Smooth muscle cell (in vitro differentiated cells): ENCODE data around the gene LYZL4. TPM values are rescaled to one million over a fixed set of nuclear protein-coding genes. Genes with fewer than 3 reads are reported as not detected.

Experiments
- DNase-seq: peaks from one replicate; lab custom pipeline; 2025; ENCODE audit not compliant: unreplicated experiment; lab: John Stamatoyannopoulos, UW
- H2AFZ ChIP-seq: fragments of 200-600 bp; sonication (generic); 2 replicates; pipeline ENCODE4 v1.6.0; 2016; ENCODE audit warnings: antibody characterized with exemption, low read depth, mild to moderate bottlenecking
- H3F3A ChIP-seq: fragments of 200-600 bp; sonication (generic); 2 replicates; pipeline ENCODE4 v1.6.0; 2017; ENCODE audit warnings: antibody characterized with exemption, low read depth
- H3K27ac ChIP-seq: fragments of 200-600 bp; sonication (generic); 2 replicates; pipeline ENCODE4 v1.5.1; 2016; ENCODE audit warnings: low read depth, mild to moderate bottlenecking
- H3K27me3 ChIP-seq: fragments of 200-600 bp; sonication (generic); 2 replicates; pipeline ENCODE4 v1.6.1; 2016; ENCODE audit warnings: low read depth, mild to moderate bottlenecking
- H3K36me3 ChIP-seq: fragments of 200-600 bp; sonication (generic); 2 replicates; pipeline ENCODE4 v1.5.1; 2016; ENCODE audit warnings: low read depth
- H3K4me1 ChIP-seq: fragments of 200-600 bp; sonication (generic); 2 replicates; pipeline ENCODE4 v1.5.1; 2016; ENCODE audit warnings: low read depth
- H3K4me2 ChIP-seq: fragments of 200-600 bp; sonication (generic); 2 replicates; pipeline ENCODE4 v1.6.0; 2016; ENCODE audit warnings: mild to moderate bottlenecking
- H3K4me3 ChIP-seq: fragments of 200-600 bp; sonication (generic); 2 replicates; pipeline ENCODE4 v1.5.1; 2016; ENCODE audit warnings: mild to moderate bottlenecking
- H3K79me2 ChIP-seq: fragments of 200-600 bp; sonication (generic); 2 replicates; pipeline ENCODE4 v1.6.0; 2016; ENCODE audit warnings: low read depth, mild to moderate bottlenecking
- H3K9ac ChIP-seq: fragments of 200-600 bp; sonication (generic); 2 replicates; pipeline ENCODE4 v1.6.0; 2016; ENCODE audit warnings: low read depth
- H3K9me3 ChIP-seq: fragments of 200-600 bp; sonication (generic); replicated peaks from 2 replicates; pipeline ENCODE4 v1.5.1; 2016; ENCODE audit warnings: low read depth
- H4K20me1 ChIP-seq: fragments of 200-600 bp; sonication (generic); 2 replicates; pipeline ENCODE4 v1.6.0; 2016; ENCODE audit warnings: low read depth
- CTCF ChIP-seq: fragments of 200-600 bp; sonication (generic); IDR thresholded peaks from 2 replicates; pipeline ENCODE4 v1.5.1; 2017; ENCODE audit warnings: borderline replicate concordance, mild to moderate bottlenecking, antibody characterized with exemption; ENCODE audit not compliant: insufficient read depth, poor library complexity, severe bottlenecking
- WGBS: methylation state at CpG from one replicate; pipeline ENCODE4 v1.1.7; 2016; ENCODE audit warnings: low lambda C conversion rate; 5-methylcytosine and 5-hydroxymethylcytosine counted together
- polyA plus RNA-seq: library from polyadenylated mRNA; unstranded; fragments of >200 nt; fragmentation: Nextera tagmentation; extraction: Ambion mirVana; gene quantifications from 2 replicates; pipeline ENCODE4 v1.2.1, GENCODE V29; 2016
- total RNA-seq: library from RNA; depleted of rRNA; stranded (reverse); fragments of >200 nt; gene quantifications from 2 replicates; pipeline ENCODE4 v1.2.3, GENCODE V29; 2014

Gene LYZL4
- total and polyA plus RNA-seq, 2 experiments from 2014 or later = not detected

- H3K9ac ChIP-seq = no peak overlapping the region
- H3K36me3 ChIP-seq = no peaks in the 10 kb centered on the region
- DNase-seq = no peak
- no peaks in the 10 kb centered on the region for H3F3A ChIP-seq
- no peaks in the 10 kb centered on the region for H3K79me2 ChIP-seq
- no peaks in the 10 kb centered on the region for H4K20me1 ChIP-seq
- no peaks in the 10 kb centered on the region for H3K9me3 ChIP-seq
- no peak overlapping the region for H3K27ac ChIP-seq
- H3K4me3 ChIP-seq = no peak overlapping the region
- peaks cover 17% of the 10 kb centered on the region for H3K27me3 ChIP-seq
- no peak overlapping the region for H3K4me2 ChIP-seq
- H3K4me1 ChIP-seq = no peaks in the 10 kb centered on the region
- no peak overlapping the region for H2AFZ ChIP-seq
- TF ChIP-seq CTCF = no peak
These were observed 56.8 kb downstream of the LYZL4 start for GRCh38 chr3:42353631-42354030.

GRCh38 chr3:42351207-42351606 is 59.2 kb downstream of the LYZL4 start:
- H3K27ac ChIP-seq = no peak overlapping the region
- no peaks in the 10 kb centered on the region for H3K36me3 ChIP-seq
- H3K4me3 ChIP-seq = no peak overlapping the region
- no peak overlapping the region for H3K4me2 ChIP-seq
- H4K20me1 ChIP-seq = no peaks in the 10 kb centered on the region
- DNase-seq = no peak
- TF ChIP-seq CTCF = no peak
- no peaks in the 10 kb centered on the region for H3K4me1 ChIP-seq
- H3F3A ChIP-seq = no peaks in the 10 kb centered on the region
- H3K9ac ChIP-seq = no peak overlapping the region
- peaks cover 17% of the 10 kb centered on the region for H3K27me3 ChIP-seq
- WGBS = 69% methylated on average over 2 of the region's 2 CpGs
- no peak overlapping the region for H2AFZ ChIP-seq
- H3K9me3 ChIP-seq = no peaks in the 10 kb centered on the region
- H3K79me2 ChIP-seq = no peaks in the 10 kb centered on the region

GRCh38 chr3:42349765-42350594 is 60.4 kb downstream of the LYZL4 start:
- Histone ChIP-seq H2AFZ (no peak overlapping the region), H3K9ac (no peak overlapping the region), H4K20me1 (no peaks in the 10 kb centered on the region), H3K9me3 (no peaks in the 10 kb centered on the region), H3K4me3 (no peak overlapping the region), H3K27me3 (peaks cover 12% of the 10 kb centered on the region), H3K4me1 (no peaks in the 10 kb centered on the region), H3K79me2 (no peaks in the 10 kb centered on the region), H3K36me3 (no peaks in the 10 kb centered on the region), H3F3A (no peaks in the 10 kb centered on the region), H3K4me2 (no peak overlapping the region), H3K27ac (no peak overlapping the region)
- DNase-seq = no peak
- 80% methylated on average over 7 of the region's 7 CpGs for WGBS
- TF ChIP-seq CTCF = no peak

- no peak for DNase-seq
- no peaks in the 10 kb centered on the region for H3K9me3 ChIP-seq
- H3K79me2 ChIP-seq = no peaks in the 10 kb centered on the region
- H3K9ac ChIP-seq = no peak overlapping the region
- peaks cover 6% of the 10 kb centered on the region for H3K27me3 ChIP-seq
- 86% methylated on average over 2 of the region's 2 CpGs for WGBS
- H3K27ac ChIP-seq = no peak overlapping the region
- H3K4me3 ChIP-seq = no peak overlapping the region
- no peaks in the 10 kb centered on the region for H3K36me3 ChIP-seq
- H3F3A ChIP-seq = no peaks in the 10 kb centered on the region
- no peak overlapping the region for H3K4me2 ChIP-seq
- no peak for TF ChIP-seq CTCF
- H3K4me1 ChIP-seq = no peaks in the 10 kb centered on the region
- H2AFZ ChIP-seq = no peak overlapping the region
- no peaks in the 10 kb centered on the region for H4K20me1 ChIP-seq
These were observed 62.5 kb downstream of the LYZL4 start for GRCh38 chr3:42347928-42348327.
